Lower leg skin (tissue), 3 donors: ENCODE measurements around the gene TM2D1.

Experiments used
- POLR2A ChIP-seq, 2 donors: fragments of 450-650 bp; IDR thresholded peaks; one replicate each; pipeline ENCODE4 v1.6.1; 2016 to 2017; ENCODE audit warnings: antibody characterized with exemption in 2 of 2, mild to moderate bottlenecking in 1 of 2, moderate library complexity in 1 of 2
- TF ChIP-seq, protein P1 (sequence below), 3 donors: fragments of 450-650 bp; IDR thresholded peaks; one replicate each; pipeline ENCODE4 v1.5.1; 2016; ENCODE audit warnings: antibody characterized with exemption in 3 of 3, mild to moderate bottlenecking in 3 of 3, moderate library complexity in 2 of 3

DNA sequence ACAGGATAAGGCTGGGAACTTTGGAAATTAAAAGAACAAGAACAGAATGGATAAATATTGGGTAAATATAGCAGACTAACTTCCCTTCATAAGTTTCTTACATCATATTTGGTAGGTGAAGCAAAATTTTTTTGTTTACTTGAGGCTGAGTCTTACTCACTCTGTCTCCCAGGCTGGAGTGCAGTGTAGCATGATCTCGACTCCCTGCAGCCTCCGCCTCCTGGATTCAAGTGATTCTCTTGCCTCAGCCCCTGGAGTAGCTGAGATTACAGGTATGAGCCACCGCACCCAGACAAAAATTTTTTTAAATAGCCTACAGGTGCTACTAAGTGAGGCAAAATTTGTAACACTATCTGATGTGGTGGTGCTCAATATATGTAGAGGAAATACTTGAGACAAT, 50.7 kb downstream of the TM2D1 start:
- TF ChIP-seq, protein P1, sequence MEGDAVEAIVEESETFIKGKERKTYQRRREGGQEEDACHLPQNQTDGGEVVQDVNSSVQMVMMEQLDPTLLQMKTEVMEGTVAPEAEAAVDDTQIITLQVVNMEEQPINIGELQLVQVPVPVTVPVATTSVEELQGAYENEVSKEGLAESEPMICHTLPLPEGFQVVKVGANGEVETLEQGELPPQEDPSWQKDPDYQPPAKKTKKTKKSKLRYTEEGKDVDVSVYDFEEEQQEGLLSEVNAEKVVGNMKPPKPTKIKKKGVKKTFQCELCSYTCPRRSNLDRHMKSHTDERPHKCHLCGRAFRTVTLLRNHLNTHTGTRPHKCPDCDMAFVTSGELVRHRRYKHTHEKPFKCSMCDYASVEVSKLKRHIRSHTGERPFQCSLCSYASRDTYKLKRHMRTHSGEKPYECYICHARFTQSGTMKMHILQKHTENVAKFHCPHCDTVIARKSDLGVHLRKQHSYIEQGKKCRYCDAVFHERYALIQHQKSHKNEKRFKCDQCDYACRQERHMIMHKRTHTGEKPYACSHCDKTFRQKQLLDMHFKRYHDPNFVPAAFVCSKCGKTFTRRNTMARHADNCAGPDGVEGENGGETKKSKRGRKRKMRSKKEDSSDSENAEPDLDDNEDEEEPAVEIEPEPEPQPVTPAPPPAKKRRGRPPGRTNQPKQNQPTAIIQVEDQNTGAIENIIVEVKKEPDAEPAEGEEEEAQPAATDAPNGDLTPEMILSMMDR (IDR thresholded peaks at IDR 0.05), result no peak
- no peak for TF ChIP-seq POLR2A (IDR thresholded peaks at IDR 0.05)
